HepG2 (cell line): Measurements from ENCODE around the gene CTPS2. TPM values are rescaled to one million over a fixed set of nuclear protein-coding genes. Genes with fewer than 3 reads are reported as not detected.

Source experiments
- ATAC-seq: fragments of 200-7000 bp; cut with Tn5 transposase; 3 replicates; pipeline ENCODE4 v1.9.1; 2020; ENCODE audit warnings: mild to moderate bottlenecking, moderate library complexity
- BruUV-seq: library from RNA; stranded (reverse); fragments of 400-500 nt; replicated peaks from 2 replicates; lab custom pipeline; 2021; lab: Mats Ljungman, UMichigan
- CTCF ChIA-PET: fragments of 300-600 bp; formaldehyde crosslinking; extraction: SDS; loops from one replicate; lab custom pipeline; 2021; ENCODE audit warnings: low total read pairs, inconsistent platforms, low intra/inter-chr PET ratio; lab: Yijun Ruan, JAX
- POLR2A ChIA-PET: fragments of 350-600 bp; sonication (Branson Sonifier 250); formaldehyde crosslinking; loops from one replicate; lab custom pipeline; 2020; ENCODE audit warnings: antibody characterized with exemption, inconsistent platforms; lab: Yijun Ruan, JAX
- DNase-seq: peaks from one replicate; pipeline ENCODE4 v3.0.0-alpha.2; 2015; ENCODE audit warnings: low spot score
- FAIRE-seq: peaks from 3 replicates; lab custom pipeline; 2011; peaks lifted over from hg19 to GRCh38; lab: Jason Lieb, UNC
- H2AFZ ChIP-seq: one replicate; pipeline ENCODE4 v1.6.1; 2011; ENCODE audit warnings: low read length, inconsistent platforms
- H3K27ac ChIP-seq: fragments of 300-600 bp; 3 replicates; pipeline ENCODE4 v1.8.0; 2011; ENCODE audit warnings: mixed run types, mild to moderate bottlenecking, mixed read lengths, low read length, inconsistent platforms; ENCODE audit not compliant: insufficient read depth; ENCODE audit errors: extremely low read length
- H3K27me3 ChIP-seq, 2 experiments: fragments of 200-600 bp in 1 of 2; 2 replicates in 1 of 2; 3 replicates in 1 of 2; pipeline versions ENCODE4 v1.6.0 to v1.8.0; 2011; ENCODE audit warnings: low read length in 2 of 2, mild to moderate bottlenecking in 2 of 2, moderate library complexity in 2 of 2, inconsistent platforms in 1 of 2; ENCODE audit not compliant: insufficient read depth in 2 of 2, control insufficient read depth in 1 of 2
- H3K36me3 ChIP-seq, 2 experiments: fragments of 200-600 bp in 1 of 2; replicated peaks in 1 of 2; 2 replicates in 1 of 2; 3 replicates in 1 of 2; pipeline versions ENCODE4 v1.5.1 to v1.8.0; 2011; ENCODE audit warnings: low read length in 2 of 2, inconsistent platforms in 1 of 2; ENCODE audit not compliant: insufficient read depth in 2 of 2, control insufficient read depth in 1 of 2
- H3K4me1 ChIP-seq: 2 replicates; pipeline ENCODE4 v1.5.1; 2012; ENCODE audit warnings: low read length, inconsistent platforms; ENCODE audit not compliant: insufficient read depth
- H3K4me2 ChIP-seq: 2 replicates; pipeline ENCODE4 v1.6.0; 2011; ENCODE audit warnings: low read depth, low read length, inconsistent platforms
- H3K4me3 ChIP-seq, 3 experiments: fragments of 200-600 bp in 1 of 3; sonication (generic), shearing (Covaris generic) in 1 of 3; replicated peaks in 1 of 3; 2 replicates each; pipeline ENCODE4 v1.5.1; 2011 to 2016; ENCODE audit warnings: low read length in 3 of 3, inconsistent platforms in 2 of 3, low read depth in 2 of 3, mild to moderate bottlenecking in 2 of 3, control low read depth in 1 of 3, mixed read lengths in 1 of 3; ENCODE audit not compliant: insufficient read depth in 1 of 3
- H3K79me2 ChIP-seq: one replicate; pipeline ENCODE4 v1.6.1; 2011; ENCODE audit warnings: low read length, inconsistent platforms; ENCODE audit not compliant: insufficient read depth
- H3K9ac ChIP-seq: 2 replicates; pipeline ENCODE4 v1.6.0; 2011; ENCODE audit warnings: mild to moderate bottlenecking, low read depth, low read length, inconsistent platforms; ENCODE audit not compliant: insufficient read depth
- H3K9me3 ChIP-seq: 2 replicates; pipeline ENCODE4 v1.5.1; 2012; ENCODE audit warnings: mild to moderate bottlenecking, low read length
- H4K20me1 ChIP-seq: 2 replicates; pipeline ENCODE4 v1.6.0; 2011; ENCODE audit warnings: inconsistent platforms, mild to moderate bottlenecking, low read length, moderate library complexity; ENCODE audit not compliant: insufficient read depth
- ASH2L ChIP-seq: fragments of 300-600, 200-600 bp; sonication (generic); IDR thresholded peaks from 2 replicates; pipeline ENCODE4 v1.7.0; 2017; ENCODE audit warnings: low read depth, mild to moderate bottlenecking, moderate library complexity, mixed read lengths, low read length; ENCODE audit not compliant: insufficient read length
- DBP ChIP-seq: sonication (generic); formaldehyde crosslinking; IDR thresholded peaks from 2 replicates; pipeline ENCODE4 v1.4.0; 2020; ENCODE audit warnings: missing genetic modification reagents; ENCODE audit errors: not compliant biosample characterization
- EP300 ChIP-seq, 3 experiments: sonication (generic) in 1 of 3; formaldehyde crosslinking in 1 of 3; IDR thresholded peaks; 2 replicates each; pipeline versions ENCODE4 v1.5.1 to v1.6.1; 2011 to 2020; ENCODE audit warnings: low read depth in 2 of 3, low read length in 2 of 3, borderline replicate concordance in 1 of 3, improper control_type of control experiment in 1 of 3, mild to moderate bottlenecking in 1 of 3, missing genetic modification reagents in 1 of 3, moderate library complexity in 1 of 3
- HNRNPUL1 ChIP-seq: fragments of 200-400 bp; formaldehyde crosslinking; IDR thresholded peaks from 2 replicates; pipeline ENCODE4 v1.6.1; 2017; ENCODE audit warnings: low read depth, mild to moderate bottlenecking, low read length, moderate library complexity
- MIER2 ChIP-seq: IDR thresholded peaks from 2 replicates; pipeline ENCODE4 v1.6.1; 2016; ENCODE audit warnings: missing biosample characterization, missing genetic modification reagents
- POLR2AphosphoS5 ChIP-seq: IDR thresholded peaks from 2 replicates; pipeline ENCODE4 v1.6.1; 2012; ENCODE audit warnings: low read depth, low read length
- SALL2 ChIP-seq: sonication (generic); formaldehyde crosslinking; IDR thresholded peaks from 2 replicates; pipeline ENCODE4 v1.8.1; 2023; ENCODE audit warnings: mild to moderate bottlenecking, missing genetic modification reagents, inconsistent platforms
- SKI ChIP-seq: fragments of 450-650 bp; IDR thresholded peaks from one replicate; pipeline ENCODE4 v1.6.1; 2018; ENCODE audit warnings: mild to moderate bottlenecking; ENCODE audit not compliant: partially characterized antibody
- TOPORS ChIP-seq: sonication (generic); formaldehyde crosslinking; IDR thresholded peaks from 2 replicates; pipeline ENCODE4 v1.8.0; 2023; ENCODE audit warnings: mild to moderate bottlenecking, missing genetic modification reagents
- YY1 ChIP-seq: IDR thresholded peaks from 2 replicates; pipeline ENCODE4 v1.6.1; 2011; ENCODE audit warnings: low read length, low read depth, moderate library complexity, mild to moderate bottlenecking; ENCODE audit not compliant: insufficient read depth, insufficient replicate concordance
- ZKSCAN8 ChIP-seq: IDR thresholded peaks from 2 replicates; pipeline ENCODE4 v1.6.1; 2016; ENCODE audit warnings: borderline replicate concordance, missing genetic modification reagents, missing compliant biosample characterization
- ZNF20 ChIP-seq: sonication (generic); formaldehyde crosslinking; IDR thresholded peaks from 2 replicates; pipeline ENCODE4 v1.4.0; 2020; ENCODE audit warnings: mild to moderate bottlenecking, moderate library complexity, missing genetic modification reagents
- ZNF263 ChIP-seq: sonication (generic); formaldehyde crosslinking; IDR thresholded peaks from 2 replicates; pipeline ENCODE4 v1.4.0; 2020; ENCODE audit warnings: missing genetic modification reagents
- ZNF496 ChIP-seq: sonication (generic); formaldehyde crosslinking; IDR thresholded peaks from 2 replicates; pipeline ENCODE4 v1.8.1; 2023; ENCODE audit warnings: mild to moderate bottlenecking, moderate library complexity, missing genetic modification reagents; ENCODE audit not compliant: insufficient replicate concordance
- ZNF513 ChIP-seq: sonication (generic); formaldehyde crosslinking; conservative IDR thresholded peaks from 2 replicates; pipeline ENCODE4 v1.5.0; 2020; ENCODE audit warnings: missing genetic modification reagents
- ZNF550 ChIP-seq: sonication (generic); formaldehyde crosslinking; IDR thresholded peaks from 2 replicates; pipeline ENCODE4 v1.4.0; 2020; ENCODE audit warnings: mild to moderate bottlenecking, missing genetic modification reagents, borderline replicate concordance
- ZNF672 ChIP-seq: sonication (generic); formaldehyde crosslinking; IDR thresholded peaks from 2 replicates; pipeline ENCODE4 v1.8.1; 2022; ENCODE audit warnings: missing genetic modification reagents
- ZNF704 ChIP-seq: sonication (generic); formaldehyde crosslinking; IDR thresholded peaks from 2 replicates; pipeline ENCODE4 v1.8.1; 2023; ENCODE audit warnings: mild to moderate bottlenecking, inconsistent platforms, moderate library complexity, missing genetic modification reagents, borderline replicate concordance
- ZNF746 ChIP-seq: sonication (generic); formaldehyde crosslinking; IDR thresholded peaks from 2 replicates; pipeline ENCODE4 v1.8.0; 2022; ENCODE audit warnings: mild to moderate bottlenecking, missing genetic modification reagents
- ZNF839 ChIP-seq: sonication (generic); formaldehyde crosslinking; IDR thresholded peaks from 2 replicates; pipeline ENCODE4 v1.4.0; 2020; ENCODE audit warnings: missing genetic modification reagents, mild to moderate bottlenecking, borderline replicate concordance
- WGBS: methylation state at CpG from one replicate; pipeline ENCODE4 v1.1.6; 2017; ENCODE audit warnings: low lambda C conversion rate; 5-methylcytosine and 5-hydroxymethylcytosine counted together
- in situ Hi-C: cut with HindIII; loops from 2 replicates; pipeline ENCODE4 v1.10.0; 2017; ENCODE audit warnings: low pct_unique_long_range_greater_than_20kb; ENCODE audit not compliant: extremely low pct_ligation_motif_present
- intact Hi-C: fragments of 100-400 bp; cut with micrococcal nuclease; formaldehyde crosslinking; loops from one replicate; pipeline ENCODE4 v1.10.0; 2022; ENCODE audit not compliant: unreplicated experiment
- polyA plus RNA-seq, 8 experiments: library from polyadenylated mRNA; depleted of rRNA in 3 of 8; stranded (reverse) in 7 of 8; unstranded in 1 of 8; fragments of >200 nt; fragmentation: Illumina TruSeq in 4 of 8; extraction: Trizol in 4 of 8; gene quantifications; 2 replicates each; pipeline versions ENCODE4 v1.2.1 to v1.2.3, GENCODE V29; 2011 to 2016; ENCODE audit warnings: low read depth in 4 of 8, missing spikeins in 1 of 8, mixed read lengths in 1 of 8; ENCODE audit not compliant: insufficient read depth in 1 of 8
- total RNA-seq, 5 experiments: library from RNA; depleted of rRNA; stranded (reverse); fragments of >200 nt; fragmentation: Illumina TruSeq; extraction: Trizol; gene quantifications; 2 replicates each; pipeline ENCODE4 v1.2.3, GENCODE V29; 2016; ENCODE audit warnings: low read depth in 1 of 5

Gene CTPS2
- total and polyA plus RNA-seq, 2 of the 13 experiments (the other 11 are each of a cell fraction or from before 2014, with no cell fraction given) = 10.3 to 26.1 TPM

GRCh38 chrX:16558489-16558888 is 154.0 kb downstream of the CTPS2 start:
- peaks cover 17% of the 10 kb centered on the region; the same call in 1 of the 2 replicates for H3K4me1 ChIP-seq
- in situ Hi-C loops = no loop called here
- DNase-seq = no peak
- no peak overlapping the region for H2AFZ ChIP-seq
- 51% methylated on average over 6 of the region's 6 CpGs for WGBS
- no peaks in the 10 kb centered on the region for H3K79me2 ChIP-seq
- H3K36me3 ChIP-seq = no peaks in the 10 kb centered on the region
- POLR2A ChIA-PET = no interaction called here
- no peak for FAIRE-seq
- no TSS peak for BruUV-seq
- no peaks in the 10 kb centered on the region for H3K27me3 ChIP-seq
- CTCF ChIA-PET = no interaction called here
- H4K20me1 ChIP-seq = no peaks in the 10 kb centered on the region
- no peak overlapping the region for H3K27ac ChIP-seq
- TF ChIP-seq ZNF704 (CRISPR knock-in tag) (no peak), YY1 (no peak), ZNF496 (CRISPR knock-in tag) (no peak), ZNF839 (CRISPR knock-in tag) (no peak), EP300 (IDR thresholded peaks at IDR 0.05; ENCODE audit: low read depth in 2 of 2, low read length in 2 of 2) (no peak), EP300 (CRISPR knock-in tag; IDR thresholded peaks at IDR 0.05; ENCODE audit: borderline replicate concordance) (no peak), ZNF746 (CRISPR knock-in tag) (no peak), ASH2L (no peak), HNRNPUL1 (no peak), POLR2AphosphoS5 (no peak), MIER2 (no peak), DBP (CRISPR knock-in tag) (no peak), SKI (no peak), TOPORS (CRISPR knock-in tag) (no peak), ZKSCAN8 (CRISPR knock-in tag) (no peak), ZNF513 (CRISPR knock-in tag) (no peak), ZNF550 (CRISPR knock-in tag) (no peak), ZNF20 (CRISPR knock-in tag) (no peak), SALL2 (CRISPR knock-in tag) (no peak), ZNF263 (CRISPR knock-in tag) (no peak), ZNF672 (CRISPR knock-in tag) (no peak)
- intact Hi-C loops = no loop called here
- no peak overlapping the region for H3K4me2 ChIP-seq
- ATAC-seq = no peak
- no peaks in the 10 kb centered on the region for H3K9me3 ChIP-seq
- H3K4me3 ChIP-seq = no peak overlapping the region
- no peak overlapping the region for H3K9ac ChIP-seq
